Measurements from ENCODE around the gene UBE2E1. TPM values are rescaled to one million over a fixed set of nuclear protein-coding genes. Genes with fewer than 3 reads are reported as not detected.

UBE2E1 gene
- total RNA-seq, 4 donors from 2014 or later: 82.4 to 126 (median 115) TPM

DNA sequence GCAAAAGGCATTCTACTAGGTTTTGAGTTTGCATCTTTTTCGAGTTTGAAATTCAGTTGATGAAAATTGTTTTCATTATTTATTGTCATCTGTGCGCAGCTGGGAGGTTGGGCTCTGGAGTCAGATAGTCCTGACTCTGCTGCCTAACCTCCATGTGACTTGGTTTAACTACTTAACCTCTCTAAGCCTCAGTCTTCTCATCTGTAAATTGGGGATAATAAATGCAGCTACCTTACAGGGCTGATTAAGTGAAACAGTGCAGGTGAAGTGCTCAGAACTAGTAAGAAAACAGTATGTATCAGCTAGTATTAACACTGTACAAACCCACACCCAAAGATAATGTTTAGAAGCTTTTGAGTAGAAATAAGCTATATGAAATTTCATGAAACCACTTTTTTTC, 14.1 kb upstream of the UBE2E1 start:
- H3K27me3 ChIP-seq: no peaks in the 10 kb centered on the region
- 96% methylated on average over 2 of the region's 2 CpGs for WGBS
- no peaks in the 10 kb centered on the region for H3K9me3 ChIP-seq
- H3K4me3 ChIP-seq: no peak overlapping the region
- intact Hi-C loops (cut with DNase I): no loop called here
- H3K36me3 ChIP-seq: no peaks in the 10 kb centered on the region
- TF ChIP-seq, protein P1, sequence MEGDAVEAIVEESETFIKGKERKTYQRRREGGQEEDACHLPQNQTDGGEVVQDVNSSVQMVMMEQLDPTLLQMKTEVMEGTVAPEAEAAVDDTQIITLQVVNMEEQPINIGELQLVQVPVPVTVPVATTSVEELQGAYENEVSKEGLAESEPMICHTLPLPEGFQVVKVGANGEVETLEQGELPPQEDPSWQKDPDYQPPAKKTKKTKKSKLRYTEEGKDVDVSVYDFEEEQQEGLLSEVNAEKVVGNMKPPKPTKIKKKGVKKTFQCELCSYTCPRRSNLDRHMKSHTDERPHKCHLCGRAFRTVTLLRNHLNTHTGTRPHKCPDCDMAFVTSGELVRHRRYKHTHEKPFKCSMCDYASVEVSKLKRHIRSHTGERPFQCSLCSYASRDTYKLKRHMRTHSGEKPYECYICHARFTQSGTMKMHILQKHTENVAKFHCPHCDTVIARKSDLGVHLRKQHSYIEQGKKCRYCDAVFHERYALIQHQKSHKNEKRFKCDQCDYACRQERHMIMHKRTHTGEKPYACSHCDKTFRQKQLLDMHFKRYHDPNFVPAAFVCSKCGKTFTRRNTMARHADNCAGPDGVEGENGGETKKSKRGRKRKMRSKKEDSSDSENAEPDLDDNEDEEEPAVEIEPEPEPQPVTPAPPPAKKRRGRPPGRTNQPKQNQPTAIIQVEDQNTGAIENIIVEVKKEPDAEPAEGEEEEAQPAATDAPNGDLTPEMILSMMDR (IDR thresholded peaks at IDR 0.05): no peak
- TF ChIP-seq EP300 (IDR thresholded peaks at IDR 0.05) (no peak), POLR2AphosphoS5 (IDR thresholded peaks at IDR 0.05) (no peak), POLR2A (IDR thresholded peaks at IDR 0.05; ENCODE audit: low read depth) (no peak)
- H3K4me1 ChIP-seq: no peaks in the 10 kb centered on the region
- DNase-seq (ENCODE audit: extremely low spot score): no peak
- no peak overlapping the region for H3K27ac ChIP-seq (replicated peaks in 1 of 4)

DNA sequence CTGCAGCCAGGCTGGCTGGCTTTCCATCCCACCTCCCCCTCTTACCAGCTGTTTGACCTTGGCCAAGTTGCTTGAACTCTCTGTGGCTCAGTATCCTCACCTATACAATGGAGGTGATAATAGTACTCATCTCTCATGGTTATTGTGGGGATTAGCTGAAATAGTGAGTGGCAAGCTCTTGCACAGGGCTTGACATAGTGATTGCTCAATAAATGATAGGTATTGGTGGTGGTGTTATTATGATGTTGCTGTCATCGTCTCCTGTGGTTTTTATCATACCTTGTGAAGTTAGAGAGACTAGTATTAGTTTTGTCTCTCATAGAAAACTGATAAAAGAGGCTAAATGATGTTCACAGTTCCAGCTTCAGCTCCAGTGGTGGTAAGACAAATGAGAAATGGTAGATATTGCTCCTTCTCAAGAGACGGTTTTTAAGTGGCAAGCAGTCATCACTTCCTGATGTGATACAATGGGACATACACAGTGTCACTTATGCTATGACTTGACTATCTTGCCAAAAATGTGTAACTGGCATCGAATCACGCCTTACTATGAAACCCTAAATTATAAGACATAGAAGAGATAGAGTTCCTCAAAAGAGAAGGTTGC, 12.1 kb upstream of the UBE2E1 start:
- intact Hi-C loops (cut with DNase I): no loop called here
- Histone ChIP-seq H3K9me3 (no peaks in the 10 kb centered on the region), H3K27ac (replicated peaks in 1 of 4) (no peak overlapping the region), H3K4me3 (no peak overlapping the region), H3K4me1 (no peaks in the 10 kb centered on the region), H3K36me3 (no peaks in the 10 kb centered on the region), H3K27me3 (no peaks in the 10 kb centered on the region)
- DNase-seq (ENCODE audit: extremely low spot score): no peak
- WGBS: 95% methylated on average over 4 of the region's 4 CpGs
- no peak for TF ChIP-seq POLR2AphosphoS5 (IDR thresholded peaks at IDR 0.05)
- no peak for TF ChIP-seq POLR2A (IDR thresholded peaks at IDR 0.05; ENCODE audit: low read depth)
- TF ChIP-seq, protein P1 (IDR thresholded peaks at IDR 0.05): no peak
- TF ChIP-seq EP300 (IDR thresholded peaks at IDR 0.05): no peak

DNA sequence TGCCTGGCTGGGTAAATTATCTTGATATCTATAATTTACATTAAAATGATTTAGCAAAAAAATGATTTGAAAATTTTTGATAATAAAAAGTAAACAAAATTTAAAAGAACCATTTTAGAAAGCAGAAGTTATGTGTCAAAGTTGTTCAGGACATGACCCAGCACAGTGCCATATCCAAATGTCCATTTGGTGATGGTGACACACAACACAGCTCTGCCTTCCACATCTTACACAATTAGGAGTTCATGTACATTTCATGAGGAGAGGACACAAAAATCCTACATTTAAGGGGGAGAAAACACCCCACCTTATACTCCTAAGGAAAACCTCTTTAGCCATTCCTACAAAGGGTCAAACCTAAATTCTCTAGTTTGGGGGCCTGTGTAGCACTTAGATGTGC, 10.7 kb upstream of the UBE2E1 start:
- Histone ChIP-seq H3K4me1 (no peaks in the 10 kb centered on the region), H3K27me3 (no peaks in the 10 kb centered on the region), H3K9me3 (no peaks in the 10 kb centered on the region), H3K4me3 (no peak overlapping the region), H3K36me3 (no peaks in the 10 kb centered on the region), H3K27ac (replicated peaks in 1 of 4) (no peak overlapping the region)
- intact Hi-C loops (cut with DNase I): no loop called here
- TF ChIP-seq, protein P1 (IDR thresholded peaks at IDR 0.05): no peak
- TF ChIP-seq POLR2AphosphoS5 (IDR thresholded peaks at IDR 0.05): no peak
- TF ChIP-seq EP300 (IDR thresholded peaks at IDR 0.05): no peak
- no peak for TF ChIP-seq POLR2A (IDR thresholded peaks at IDR 0.05; ENCODE audit: low read depth)
- no peak for DNase-seq (ENCODE audit: extremely low spot score)

DNA sequence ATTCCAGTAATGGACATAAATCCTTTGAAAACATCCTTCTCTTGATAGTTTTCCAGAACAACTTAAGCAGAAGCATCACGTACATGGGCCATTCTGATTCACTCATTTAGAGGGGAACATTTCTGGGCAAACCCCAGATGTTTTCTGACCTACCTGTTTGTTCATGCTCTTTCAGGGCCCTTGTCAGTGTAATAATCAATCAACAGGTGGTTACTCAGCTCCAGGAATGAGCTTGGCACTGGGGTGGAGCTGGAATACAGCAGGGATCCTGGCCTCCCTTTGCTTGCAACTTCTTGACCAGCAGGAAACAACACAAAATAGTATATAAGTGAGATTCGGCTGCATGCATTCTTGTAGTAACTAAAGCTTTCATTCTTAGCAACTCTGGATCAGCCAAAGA, 9.2 kb upstream of the UBE2E1 start:
- no peaks in the 10 kb centered on the region for H3K9me3 ChIP-seq
- no peak overlapping the region for H3K4me3 ChIP-seq
- TF ChIP-seq, protein P1 (IDR thresholded peaks at IDR 0.05): no peak
- no peak for TF ChIP-seq EP300 (IDR thresholded peaks at IDR 0.05)
- H3K27me3 ChIP-seq: no peaks in the 10 kb centered on the region
- intact Hi-C loops (cut with DNase I): no loop called here
- no peak for DNase-seq (ENCODE audit: extremely low spot score)
- WGBS: 61% methylated on average over 2 of the region's 2 CpGs
- no peak overlapping the region for H3K27ac ChIP-seq (replicated peaks in 1 of 4)
- H3K4me1 ChIP-seq: no peaks in the 10 kb centered on the region
- no peaks in the 10 kb centered on the region for H3K36me3 ChIP-seq

DNA sequence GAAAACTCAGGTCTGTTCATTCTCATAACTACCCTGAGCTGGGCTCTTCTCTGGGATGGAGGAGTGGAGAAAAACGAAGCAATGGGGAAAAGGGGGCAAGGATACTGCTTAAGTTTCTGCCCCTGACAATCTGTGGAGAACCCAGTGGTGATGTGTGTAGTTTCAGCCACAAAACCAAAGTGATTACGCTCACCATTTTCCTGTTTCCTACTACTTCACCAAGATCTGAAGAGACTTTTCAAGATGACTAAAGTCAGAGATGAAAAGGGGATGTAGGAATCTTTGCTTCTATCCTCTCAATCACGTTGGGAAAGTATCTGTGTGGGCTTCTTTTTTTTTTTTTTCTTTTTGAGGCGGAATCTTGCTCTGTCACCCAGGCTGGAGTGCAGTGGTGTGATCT, 8.3 kb upstream of the UBE2E1 start:
- intact Hi-C loops (cut with DNase I): no loop called here
- TF ChIP-seq EP300 (IDR thresholded peaks at IDR 0.05) (no peak), POLR2A (IDR thresholded peaks at IDR 0.05; ENCODE audit: low read depth) (no peak), POLR2AphosphoS5 (IDR thresholded peaks at IDR 0.05) (no peak)
- TF ChIP-seq, protein P1 (IDR thresholded peaks at IDR 0.05): no peak
- no peaks in the 10 kb centered on the region for H3K36me3 ChIP-seq
- WGBS: 82% methylated on average over 4 of the region's 4 CpGs
- no peaks in the 10 kb centered on the region for H3K4me1 ChIP-seq
- H3K9me3 ChIP-seq: no peaks in the 10 kb centered on the region
- peak; percentile 50 for DNase-seq (ENCODE audit: extremely low spot score)
- H3K4me3 ChIP-seq: no peak overlapping the region
- no peak overlapping the region for H3K27ac ChIP-seq (replicated peaks in 1 of 4)
- no peaks in the 10 kb centered on the region for H3K27me3 ChIP-seq
